PC-3 (cell line): ENCODE data around the gene NLGN2.

Experiments
- EZH2 ChIP-seq: fragments of 300-600 bp; sonication (generic); IDR thresholded peaks from one replicate; pipeline ENCODE4 v1.6.1; 2017; ENCODE audit warnings: antibody characterized with exemption, mild to moderate bottlenecking, low read length; ENCODE audit not compliant: unreplicated experiment
- EZH2phosphoT487 ChIP-seq: fragments of 300-600 bp; sonication (generic); IDR thresholded peaks from 2 replicates; pipeline ENCODE4 v1.6.1; 2018; ENCODE audit warnings: mild to moderate bottlenecking, antibody characterized with exemption, low read length, borderline replicate concordance
- TF ChIP-seq, protein P1 (sequence below): fragments of 300-600 bp; sonication (generic); conservative IDR thresholded peaks from 2 replicates; pipeline ENCODE4 v1.5.1; 2017; ENCODE audit warnings: antibody characterized with exemption, low read depth, mild to moderate bottlenecking, low read length

DNA sequence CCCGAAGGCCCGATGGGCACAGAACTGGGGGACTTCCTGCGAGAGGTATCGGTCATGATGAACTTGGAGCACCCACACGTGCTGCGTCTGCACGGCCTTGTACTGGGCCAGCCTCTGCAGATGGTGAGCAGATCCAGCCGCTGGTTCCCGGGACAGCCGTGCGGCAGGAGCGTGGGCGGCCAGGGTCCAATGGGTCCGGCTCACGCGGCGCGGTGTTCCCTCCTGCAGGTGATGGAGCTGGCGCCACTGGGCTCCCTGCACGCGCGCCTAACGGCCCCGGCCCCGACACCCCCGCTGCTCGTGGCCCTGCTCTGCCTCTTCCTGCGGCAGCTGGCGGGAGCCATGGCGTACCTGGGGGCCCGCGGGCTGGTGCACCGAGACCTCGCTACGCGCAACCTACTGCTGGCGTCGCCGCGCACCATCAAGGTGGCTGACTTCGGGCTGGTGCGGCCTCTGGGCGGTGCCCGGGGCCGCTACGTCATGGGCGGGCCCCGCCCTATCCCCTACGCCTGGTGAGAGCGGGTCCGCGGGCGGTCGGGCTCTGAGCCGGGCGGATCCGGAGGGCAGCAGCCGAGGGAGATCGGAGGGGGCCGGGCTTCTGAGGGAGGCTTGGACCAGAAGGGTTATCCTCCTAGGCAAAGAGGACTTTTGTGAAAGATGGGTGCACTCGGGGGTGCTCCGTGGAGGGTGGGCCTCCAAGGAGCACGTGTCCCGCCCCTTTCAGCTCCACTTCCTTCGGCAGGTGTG lies 23.7 kb upstream of the NLGN2 start:
- TF ChIP-seq, protein P1, sequence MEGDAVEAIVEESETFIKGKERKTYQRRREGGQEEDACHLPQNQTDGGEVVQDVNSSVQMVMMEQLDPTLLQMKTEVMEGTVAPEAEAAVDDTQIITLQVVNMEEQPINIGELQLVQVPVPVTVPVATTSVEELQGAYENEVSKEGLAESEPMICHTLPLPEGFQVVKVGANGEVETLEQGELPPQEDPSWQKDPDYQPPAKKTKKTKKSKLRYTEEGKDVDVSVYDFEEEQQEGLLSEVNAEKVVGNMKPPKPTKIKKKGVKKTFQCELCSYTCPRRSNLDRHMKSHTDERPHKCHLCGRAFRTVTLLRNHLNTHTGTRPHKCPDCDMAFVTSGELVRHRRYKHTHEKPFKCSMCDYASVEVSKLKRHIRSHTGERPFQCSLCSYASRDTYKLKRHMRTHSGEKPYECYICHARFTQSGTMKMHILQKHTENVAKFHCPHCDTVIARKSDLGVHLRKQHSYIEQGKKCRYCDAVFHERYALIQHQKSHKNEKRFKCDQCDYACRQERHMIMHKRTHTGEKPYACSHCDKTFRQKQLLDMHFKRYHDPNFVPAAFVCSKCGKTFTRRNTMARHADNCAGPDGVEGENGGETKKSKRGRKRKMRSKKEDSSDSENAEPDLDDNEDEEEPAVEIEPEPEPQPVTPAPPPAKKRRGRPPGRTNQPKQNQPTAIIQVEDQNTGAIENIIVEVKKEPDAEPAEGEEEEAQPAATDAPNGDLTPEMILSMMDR, result no peak
- TF ChIP-seq EZH2 (no peak), EZH2phosphoT487 (no peak)
